GM23248 (cell line): ENCODE measurements around the gene GFOD1. TPM values are rescaled to one million over a fixed set of nuclear protein-coding genes. Genes with fewer than 3 reads are reported as not detected.

Experiments
- DNase-seq: peaks from one replicate; pipeline ENCODE4 v3.0.0-alpha.2; 2015
- H2AFZ ChIP-seq: fragments of 200-600 bp; sonication (generic); 2 replicates; pipeline ENCODE4 v1.6.1; 2016; ENCODE audit warnings: antibody characterized with exemption
- H3F3A ChIP-seq: fragments of 200-600 bp; sonication (generic); 2 replicates; pipeline ENCODE4 v1.6.1; 2016; ENCODE audit warnings: mild to moderate bottlenecking, antibody characterized with exemption, mixed run types; ENCODE audit not compliant: insufficient read depth
- H3K27ac ChIP-seq: fragments of 200-600 bp; sonication (generic); 2 replicates; pipeline ENCODE4 v1.5.1; 2016; ENCODE audit warnings: mild to moderate bottlenecking
- H3K27me3 ChIP-seq: fragments of 200-600 bp; sonication (generic); replicated peaks from 2 replicates; pipeline ENCODE4 v1.6.1; 2016; ENCODE audit warnings: mild to moderate bottlenecking; ENCODE audit not compliant: insufficient read depth
- H3K36me3 ChIP-seq: fragments of 200-600 bp; sonication (generic); 2 replicates; pipeline ENCODE4 v1.6.1; 2016; ENCODE audit warnings: low read depth, mild to moderate bottlenecking
- H3K4me1 ChIP-seq: fragments of 200-600 bp; sonication (generic); 2 replicates; pipeline ENCODE4 v1.6.1; 2016; ENCODE audit warnings: mild to moderate bottlenecking; ENCODE audit not compliant: insufficient read depth
- H3K4me2 ChIP-seq: fragments of 200-600 bp; sonication (generic); one replicate; pipeline ENCODE4 v1.6.1; 2016; ENCODE audit warnings: mild to moderate bottlenecking; ENCODE audit not compliant: unreplicated experiment
- H3K4me3 ChIP-seq: fragments of 200-600 bp; sonication (generic); 2 replicates; pipeline ENCODE4 v1.5.1; 2016; ENCODE audit warnings: mild to moderate bottlenecking
- H3K79me2 ChIP-seq: fragments of 200-600 bp; sonication (generic); 2 replicates; pipeline ENCODE4 v1.6.1; 2016; ENCODE audit warnings: mild to moderate bottlenecking; ENCODE audit not compliant: insufficient read depth
- H3K9ac ChIP-seq: fragments of 200-600 bp; sonication (generic); 2 replicates; pipeline ENCODE4 v1.6.1; 2016; ENCODE audit warnings: mild to moderate bottlenecking
- H3K9me2 ChIP-seq: fragments of 200-600 bp; sonication (generic); 2 replicates; pipeline ENCODE4 v1.6.1; 2016; ENCODE audit warnings: mixed run types, mild to moderate bottlenecking, moderate library complexity; ENCODE audit not compliant: insufficient read depth
- H3K9me3 ChIP-seq: fragments of 200-600 bp; sonication (generic); one replicate; pipeline ENCODE4 v1.6.1; 2017; ENCODE audit warnings: low read depth
- H4K20me1 ChIP-seq: fragments of 200-600 bp; sonication (generic); 2 replicates; pipeline ENCODE4 v1.6.0; 2016; ENCODE audit not compliant: insufficient read depth
- EZH2 ChIP-seq: fragments of 200-600 bp; sonication (generic); IDR thresholded peaks from 2 replicates; pipeline ENCODE4 v1.6.1; 2018; ENCODE audit warnings: antibody characterized with exemption, mild to moderate bottlenecking; ENCODE audit not compliant: insufficient read depth, poor library complexity, severe bottlenecking
- EZH2phosphoT487 ChIP-seq: fragments of 200-600 bp; sonication (generic); IDR thresholded peaks from 2 replicates; pipeline ENCODE4 v1.6.1; 2018; ENCODE audit warnings: antibody characterized with exemption, moderate library complexity, mild to moderate bottlenecking, low read depth; ENCODE audit not compliant: insufficient read depth
- WGBS, 2 experiments: methylation state at CpG; one replicate each; pipeline ENCODE4 v1.1.6; 2015 to 2017; ENCODE audit warnings: low lambda C conversion rate in 2 of 2, low coverage in 1 of 2; ENCODE audit errors: missing lambda C conversion rate in 2 of 2; 5-methylcytosine and 5-hydroxymethylcytosine counted together
- in situ Hi-C: fragments of 300-500 bp; cut with MboI; formaldehyde crosslinking; loops from 2 replicates; pipeline ENCODE4 v1.15.0; 2020
- polyA plus RNA-seq: library from polyadenylated mRNA; unstranded; fragments of >200 nt; fragmentation: Nextera tagmentation; extraction: Ambion mirVana; gene quantifications from 2 replicates; pipeline ENCODE4 v1.2.1, GENCODE V29; 2016
- total RNA-seq: library from RNA; depleted of rRNA; stranded (reverse); fragments of >200 nt; shearing (Covaris generic); gene quantifications from 2 replicates; pipeline ENCODE4 v1.2.3, GENCODE V29; 2014

The GFOD1 gene
- total and polyA plus RNA-seq, 2 experiments from 2014 or later: 0.84 to 0.97 TPM

DNA sequence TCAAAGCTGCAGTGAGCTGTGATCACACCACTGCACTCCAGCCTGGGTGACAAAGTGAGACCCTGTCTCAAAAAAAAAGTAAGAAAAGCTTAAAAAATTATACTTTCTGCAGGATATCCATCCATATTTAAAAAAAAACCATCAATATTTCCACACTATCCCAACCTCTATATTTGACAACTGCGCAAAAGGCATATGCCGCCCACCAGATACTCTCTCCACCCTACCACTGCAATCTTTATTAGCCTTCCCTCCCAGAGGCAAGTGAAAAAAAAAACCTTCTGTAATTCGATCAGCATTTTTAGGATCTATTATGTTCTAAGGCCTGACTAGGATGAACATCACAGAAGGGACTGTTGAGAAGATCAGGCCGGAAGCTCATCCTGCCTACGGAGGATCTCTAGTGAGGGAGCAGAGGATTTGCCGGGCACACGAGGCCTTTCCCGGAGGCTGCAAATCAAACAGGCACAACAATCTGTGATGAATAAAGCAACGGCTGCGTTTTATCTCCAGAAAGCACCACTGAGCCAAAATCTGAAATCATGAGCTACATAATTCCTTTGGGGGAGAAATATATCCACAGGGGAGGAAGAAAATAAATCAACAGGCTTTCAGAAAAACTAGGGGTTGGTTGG lies 65.9 kb downstream of the GFOD1 start:
- in situ Hi-C loops: no loop called here
- Histone ChIP-seq H3K27ac (no peak overlapping the region), H3K36me3 (no peaks in the 10 kb centered on the region)

GRCh38 chr6:13420269-13420668 lies 67.1 kb downstream of the GFOD1 start:
- DNase-seq: no peak
- H3K9me2 ChIP-seq: no peaks in the 10 kb centered on the region
- no peaks in the 10 kb centered on the region for H4K20me1 ChIP-seq
- H3K79me2 ChIP-seq: no peaks in the 10 kb centered on the region
- TF ChIP-seq EZH2: no peak
- TF ChIP-seq EZH2phosphoT487: no peak
- H3K4me1 ChIP-seq: no peaks in the 10 kb centered on the region
- WGBS, 2 experiments: 67 to 75% methylated on average over 6 of the region's 6 CpGs
- no peak overlapping the region for H3K4me3 ChIP-seq
- in situ Hi-C loops: no loop called here
- no peaks in the 10 kb centered on the region for H3F3A ChIP-seq
- no peak overlapping the region for H3K27ac ChIP-seq
- no peak overlapping the region for H3K9ac ChIP-seq
- no peak overlapping the region for H3K4me2 ChIP-seq
- no peaks in the 10 kb centered on the region for H3K9me3 ChIP-seq
- H3K36me3 ChIP-seq: no peaks in the 10 kb centered on the region
- H2AFZ ChIP-seq: no peak overlapping the region
- no peaks in the 10 kb centered on the region for H3K27me3 ChIP-seq

More for the DNA sequence above, 65.9 kb downstream of the GFOD1 start:
- H3K27me3 ChIP-seq: no peaks in the 10 kb centered on the region
- no peak overlapping the region for H3K4me2 ChIP-seq
- H3K9me3 ChIP-seq: no peaks in the 10 kb centered on the region
- H3K79me2 ChIP-seq: no peaks in the 10 kb centered on the region
- DNase-seq: no peak
- TF ChIP-seq EZH2 (no peak), EZH2phosphoT487 (no peak)
- H3K4me1 ChIP-seq: 0 out of 2 replicates have a peak, but pooled peaks cover 5% of the 10 kb centered on the region
- no peaks in the 10 kb centered on the region for H3F3A ChIP-seq
- WGBS, 2 experiments: 65 to 68% methylated on average over 10 of the region's 10 CpGs
- no peak overlapping the region for H2AFZ ChIP-seq
- H3K9ac ChIP-seq: no peak overlapping the region
- H4K20me1 ChIP-seq: no peaks in the 10 kb centered on the region
- no peaks in the 10 kb centered on the region for H3K9me2 ChIP-seq
- no peak overlapping the region for H3K4me3 ChIP-seq

DNA sequence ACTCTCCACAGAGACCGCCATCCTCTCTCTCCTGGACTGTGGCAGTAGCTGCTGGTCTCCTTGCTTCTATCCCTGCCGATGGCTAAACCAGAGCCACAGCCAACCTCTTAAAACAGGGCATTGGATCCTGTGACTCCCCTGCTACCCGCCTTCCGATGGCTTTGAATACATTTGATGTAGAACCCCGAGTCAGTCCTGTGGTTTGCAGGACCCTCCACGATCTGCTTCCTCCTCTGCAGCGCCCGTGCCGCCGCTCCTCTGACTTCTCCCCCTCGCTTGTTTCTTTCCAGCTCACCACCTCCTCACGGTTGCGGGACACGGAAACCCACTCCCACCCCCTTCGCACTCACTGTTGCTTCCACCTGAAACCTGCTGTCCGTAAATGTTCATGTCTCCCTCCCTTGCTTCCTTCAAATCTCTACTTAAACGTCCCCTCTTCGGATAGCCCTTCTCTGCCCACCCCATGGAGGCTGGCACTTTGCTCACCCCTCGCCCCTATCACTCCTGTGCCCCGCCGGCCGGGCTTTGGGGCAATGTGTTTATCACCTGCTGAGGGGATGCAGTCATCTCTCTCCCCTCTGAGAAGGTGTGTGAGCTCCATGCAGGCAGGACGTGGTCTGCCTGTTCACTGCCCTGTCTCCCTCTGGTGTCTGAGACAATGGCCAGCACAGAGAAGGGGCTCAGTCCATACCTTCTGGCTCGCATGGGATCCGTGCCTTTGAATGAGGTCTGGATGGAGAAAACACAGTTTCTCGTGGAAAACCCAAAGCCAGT lies 67.8 kb downstream of the GFOD1 start:
- H3K4me1 ChIP-seq: no peaks in the 10 kb centered on the region
- no peaks in the 10 kb centered on the region for H3F3A ChIP-seq
- no peak overlapping the region for H3K9ac ChIP-seq
- in situ Hi-C loops: no loop called here
- no peak for TF ChIP-seq EZH2phosphoT487
- no peak for TF ChIP-seq EZH2
- no peaks in the 10 kb centered on the region for H3K9me2 ChIP-seq
- 89 to 91% methylated on average over 26 of the region's 26 CpGs for WGBS, 2 experiments
- H3K36me3 ChIP-seq: no peaks in the 10 kb centered on the region
- H3K79me2 ChIP-seq: no peaks in the 10 kb centered on the region
- H3K27me3 ChIP-seq: no peaks in the 10 kb centered on the region
- H2AFZ ChIP-seq: no peak overlapping the region
- no peak overlapping the region for H3K27ac ChIP-seq
- DNase-seq: no peak
- no peaks in the 10 kb centered on the region for H3K9me3 ChIP-seq
- no peaks in the 10 kb centered on the region for H4K20me1 ChIP-seq
- no peak overlapping the region for H3K4me2 ChIP-seq
- H3K4me3 ChIP-seq: no peak overlapping the region

GRCh38 chr6:13418844-13419243 lies 68.6 kb downstream of the GFOD1 start:
- no peaks in the 10 kb centered on the region for H3K9me3 ChIP-seq
- H3K79me2 ChIP-seq: no peaks in the 10 kb centered on the region
- H3K36me3 ChIP-seq: no peaks in the 10 kb centered on the region
- H3K27me3 ChIP-seq: no peaks in the 10 kb centered on the region
- H3K27ac ChIP-seq: no peak overlapping the region
- 90 to 96% methylated on average over 5 of the region's 5 CpGs for WGBS, 2 experiments
- no peaks in the 10 kb centered on the region for H4K20me1 ChIP-seq
- no peaks in the 10 kb centered on the region for H3K9me2 ChIP-seq
- no peaks in the 10 kb centered on the region for H3K4me1 ChIP-seq
- H3F3A ChIP-seq: no peaks in the 10 kb centered on the region
- no peak for DNase-seq
- in situ Hi-C loops: no loop called here
- no peak overlapping the region for H3K4me3 ChIP-seq
- no peak overlapping the region for H3K9ac ChIP-seq
- no peak overlapping the region for H2AFZ ChIP-seq
- no peak for TF ChIP-seq EZH2
- no peak for TF ChIP-seq EZH2phosphoT487
- H3K4me2 ChIP-seq: no peak overlapping the region
